Measurements from ENCODE around the gene LYST. TPM values are rescaled to one million over a fixed set of nuclear protein-coding genes. Genes with fewer than 3 reads are reported as not detected.

The LYST gene
- total RNA-seq, 1 donor from 2014 or later, result 11.4 TPM

DNA sequence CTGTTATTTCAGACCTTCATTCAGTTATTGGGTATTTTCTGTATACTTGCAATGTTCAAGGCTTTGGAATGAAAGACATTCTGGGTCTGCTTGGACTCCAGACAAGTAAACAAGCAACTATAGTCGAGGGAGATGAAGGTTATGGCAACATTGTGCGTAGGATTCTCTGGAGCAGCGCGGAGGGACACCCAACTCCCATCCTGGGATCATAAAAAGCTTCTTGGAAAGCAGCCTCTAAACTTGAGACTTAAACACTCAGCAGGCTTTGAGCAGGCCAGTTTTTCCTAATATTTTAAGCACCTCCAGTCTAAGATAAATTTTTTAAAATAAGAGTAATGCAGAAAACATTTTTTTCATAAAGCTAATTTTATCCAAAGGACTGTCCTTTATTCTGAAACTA is 7.6 kb upstream of the LYST start:
- TF ChIP-seq, protein P1, sequence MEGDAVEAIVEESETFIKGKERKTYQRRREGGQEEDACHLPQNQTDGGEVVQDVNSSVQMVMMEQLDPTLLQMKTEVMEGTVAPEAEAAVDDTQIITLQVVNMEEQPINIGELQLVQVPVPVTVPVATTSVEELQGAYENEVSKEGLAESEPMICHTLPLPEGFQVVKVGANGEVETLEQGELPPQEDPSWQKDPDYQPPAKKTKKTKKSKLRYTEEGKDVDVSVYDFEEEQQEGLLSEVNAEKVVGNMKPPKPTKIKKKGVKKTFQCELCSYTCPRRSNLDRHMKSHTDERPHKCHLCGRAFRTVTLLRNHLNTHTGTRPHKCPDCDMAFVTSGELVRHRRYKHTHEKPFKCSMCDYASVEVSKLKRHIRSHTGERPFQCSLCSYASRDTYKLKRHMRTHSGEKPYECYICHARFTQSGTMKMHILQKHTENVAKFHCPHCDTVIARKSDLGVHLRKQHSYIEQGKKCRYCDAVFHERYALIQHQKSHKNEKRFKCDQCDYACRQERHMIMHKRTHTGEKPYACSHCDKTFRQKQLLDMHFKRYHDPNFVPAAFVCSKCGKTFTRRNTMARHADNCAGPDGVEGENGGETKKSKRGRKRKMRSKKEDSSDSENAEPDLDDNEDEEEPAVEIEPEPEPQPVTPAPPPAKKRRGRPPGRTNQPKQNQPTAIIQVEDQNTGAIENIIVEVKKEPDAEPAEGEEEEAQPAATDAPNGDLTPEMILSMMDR (IDR thresholded peaks at IDR 0.05; ENCODE audit: unreplicated experiment), result no peak
- no peaks in the 10 kb centered on the region for H3K27me3 Mint-ChIP-seq
- H3K27ac Mint-ChIP-seq, result no peak overlapping the region
- no peaks in the 10 kb centered on the region for H3K9me3 Mint-ChIP-seq (ENCODE audit: low read depth)
- DNase-seq (ENCODE audit: low spot score, unreplicated experiment), result no peak
- no peaks in the 10 kb centered on the region for H3K36me3 Mint-ChIP-seq (ENCODE audit: insufficient read depth)
- H3K4me3 Mint-ChIP-seq (ENCODE audit: low read depth), result no peak overlapping the region
- peaks cover 7% of the 10 kb centered on the region for H3K4me1 Mint-ChIP-seq (ENCODE audit: low read depth)

DNA sequence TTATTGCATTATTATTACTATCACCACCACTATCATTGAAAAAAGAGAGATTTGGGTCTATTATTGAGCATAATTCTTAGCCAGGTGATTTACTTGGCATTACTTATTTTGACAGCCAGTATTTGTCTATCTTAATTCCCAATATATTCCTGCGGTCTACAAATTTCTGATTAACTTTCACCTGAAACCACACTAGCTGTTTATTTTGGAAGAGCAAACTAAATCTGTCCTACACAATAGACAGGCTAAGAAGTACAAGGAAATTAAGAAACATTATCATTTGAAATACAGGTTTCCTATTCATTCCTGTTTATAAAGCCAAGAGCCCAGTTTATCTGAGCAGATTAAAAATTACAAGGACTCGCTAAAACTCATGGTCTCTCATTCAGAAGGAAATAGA is 6.9 kb upstream of the LYST start:
- H3K36me3 Mint-ChIP-seq (ENCODE audit: insufficient read depth), result no peaks in the 10 kb centered on the region
- no peak overlapping the region for H3K4me3 Mint-ChIP-seq (ENCODE audit: low read depth)
- no peaks in the 10 kb centered on the region for H3K9me3 Mint-ChIP-seq (ENCODE audit: low read depth)
- H3K27ac Mint-ChIP-seq, result no peak overlapping the region
- TF ChIP-seq, protein P1 (IDR thresholded peaks at IDR 0.05; ENCODE audit: unreplicated experiment), result no peak
- no peaks in the 10 kb centered on the region for H3K27me3 Mint-ChIP-seq
- H3K4me1 Mint-ChIP-seq (ENCODE audit: low read depth), result peaks cover 7% of the 10 kb centered on the region
- no peak for DNase-seq (ENCODE audit: low spot score, unreplicated experiment)

DNA sequence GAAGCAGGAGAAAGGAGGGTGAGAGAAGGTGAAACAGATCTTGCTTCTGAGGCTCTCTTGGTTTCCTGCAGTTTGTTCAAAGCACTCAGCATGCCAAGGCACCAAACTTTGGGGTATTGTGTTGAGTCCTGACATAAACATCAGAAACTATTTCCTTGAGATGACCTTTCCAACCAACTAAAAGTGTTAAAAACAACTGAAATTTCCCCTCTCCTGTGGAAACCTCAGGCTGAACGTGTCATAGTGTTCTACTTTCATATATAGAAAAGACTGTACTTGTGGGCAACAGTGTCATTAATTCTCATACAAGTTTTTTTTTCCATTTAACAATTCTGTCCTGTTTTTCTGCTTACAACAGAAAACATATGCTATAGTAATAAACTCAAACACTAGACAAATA is 6.3 kb upstream of the LYST start:
- TF ChIP-seq, protein P1 (IDR thresholded peaks at IDR 0.05; ENCODE audit: unreplicated experiment), result no peak
- Mint-ChIP-seq H3K36me3 (ENCODE audit: insufficient read depth) (no peaks in the 10 kb centered on the region), H3K4me3 (ENCODE audit: low read depth) (no peak overlapping the region), H3K27me3 (no peaks in the 10 kb centered on the region), H3K4me1 (ENCODE audit: low read depth) (peaks cover 7% of the 10 kb centered on the region), H3K9me3 (ENCODE audit: low read depth) (no peaks in the 10 kb centered on the region), H3K27ac (peak overlapping the region; percentile 25)
- DNase-seq (ENCODE audit: low spot score, unreplicated experiment), result no peak

DNA sequence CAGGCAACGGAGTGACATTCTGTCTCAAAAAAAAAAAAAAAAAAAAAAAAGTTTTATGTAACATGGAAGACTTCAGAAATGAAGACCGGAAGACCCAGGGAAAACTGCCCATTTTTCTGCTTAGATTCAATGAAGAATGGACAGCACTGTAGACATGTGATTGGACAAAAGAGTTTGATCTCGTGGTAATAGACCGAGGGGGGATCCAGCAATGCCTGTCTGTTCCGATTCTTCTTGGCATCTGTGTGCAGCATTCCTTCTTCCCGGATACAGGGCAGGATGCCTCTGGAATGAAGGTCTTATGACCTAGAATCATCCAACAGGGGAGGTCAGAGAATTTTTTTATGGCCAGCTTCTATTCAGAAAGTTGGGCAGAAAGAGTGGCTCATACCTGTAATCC is 5.6 kb upstream of the LYST start:
- H3K27ac Mint-ChIP-seq, result no peak overlapping the region
- no peak for DNase-seq (ENCODE audit: low spot score, unreplicated experiment)
- H3K27me3 Mint-ChIP-seq, result no peaks in the 10 kb centered on the region
- TF ChIP-seq, protein P1 (IDR thresholded peaks at IDR 0.05; ENCODE audit: unreplicated experiment), result no peak
- H3K9me3 Mint-ChIP-seq (ENCODE audit: low read depth), result no peaks in the 10 kb centered on the region
- H3K4me3 Mint-ChIP-seq (ENCODE audit: low read depth), result no peak overlapping the region
- no peaks in the 10 kb centered on the region for H3K36me3 Mint-ChIP-seq (ENCODE audit: insufficient read depth)
- H3K4me1 Mint-ChIP-seq (ENCODE audit: low read depth), result peaks cover 8% of the 10 kb centered on the region

DNA sequence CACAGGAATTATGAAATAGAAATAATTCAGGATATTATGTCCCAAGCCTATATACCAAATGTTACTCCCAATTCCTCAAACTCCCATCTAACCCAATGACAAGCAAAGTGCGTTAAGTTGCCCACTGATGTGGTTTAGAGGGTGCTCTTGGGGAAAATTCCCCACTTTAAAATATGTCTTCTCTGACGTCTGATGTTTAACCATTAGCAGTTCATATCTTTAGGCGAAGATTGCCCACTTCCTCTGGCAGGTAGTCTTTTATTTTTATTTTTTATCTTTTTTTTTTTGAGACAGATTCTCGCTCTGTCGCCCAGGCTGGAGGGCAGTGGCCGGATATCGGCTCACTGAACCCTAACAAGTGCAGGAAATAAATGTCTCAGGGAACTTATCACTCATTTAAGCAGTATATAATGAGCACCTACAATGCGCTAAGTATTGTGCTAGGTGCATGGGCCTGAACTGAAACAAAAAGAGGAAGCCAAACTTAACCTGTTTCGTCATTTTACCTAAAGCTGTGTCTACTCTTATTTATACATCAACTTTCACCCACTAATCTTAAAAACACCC is 1.3 kb upstream of the LYST start:
- no peaks in the 10 kb centered on the region for H3K36me3 Mint-ChIP-seq (ENCODE audit: insufficient read depth)
- no peak for DNase-seq (ENCODE audit: low spot score, unreplicated experiment)
- peak overlapping the region; percentile 16 for H3K27ac Mint-ChIP-seq
- peak overlapping the region; percentile 95 for H3K4me3 Mint-ChIP-seq (ENCODE audit: low read depth)
- H3K9me3 Mint-ChIP-seq (ENCODE audit: low read depth), result no peaks in the 10 kb centered on the region
- peaks cover 14% of the 10 kb centered on the region for H3K4me1 Mint-ChIP-seq (ENCODE audit: low read depth)
- TF ChIP-seq, protein P1 (IDR thresholded peaks at IDR 0.05; ENCODE audit: unreplicated experiment), result no peak
- H3K27me3 Mint-ChIP-seq, result peaks cover 4% of the 10 kb centered on the region

Measured in progenitor cell of endocrine pancreas (in vitro differentiated cells).